B cell (primary cell): Measurements from ENCODE around the gene CNFN. TPM values are rescaled to one million over a fixed set of nuclear protein-coding genes. Genes with fewer than 3 reads are reported as not detected.

ENCODE experiments used
- ATAC-seq: fragments of 200-7000 bp; cut with Tn5 transposase; one replicate; pipeline ENCODE4 v1.10.0; 2021; ENCODE audit warnings: low read depth, mild to moderate bottlenecking, moderate number of reproducible peaks, moderate library complexity
- CTCF ChIA-PET: fragments of 350-600 bp; sonication (Branson Sonifier 250); formaldehyde crosslinking; loops from one replicate; lab custom pipeline; 2021; ENCODE audit warnings: antibody characterized with exemption, inconsistent platforms; lab: Charles Lee
- POLR2A ChIA-PET: fragments of 350-600 bp; sonication (Branson Sonifier 250); formaldehyde crosslinking; loops from one replicate; lab custom pipeline; 2021; ENCODE audit warnings: antibody characterized with exemption; lab: Charles Lee
- DNase-seq: peaks from one replicate; pipeline ENCODE4 v3.0.0; 2013
- H2AFZ ChIP-seq: 2 replicates; pipeline ENCODE4 v1.6.1; 2012; ENCODE audit warnings: mild to moderate bottlenecking, low read depth, low read length; ENCODE audit not compliant: insufficient read depth, poor library complexity, severe bottlenecking
- H3K27ac ChIP-seq, 2 donors: 1 replicate in 1 of 2; 2 replicates in 1 of 2; pipeline ENCODE4 v1.5.1; 2012 to 2013; ENCODE audit warnings: low read length in 2 of 2, mild to moderate bottlenecking in 2 of 2, moderate library complexity in 1 of 2
- H3K27me3 ChIP-seq, 4 experiments: fragments of 200-600 bp in 1 of 4; sonication (generic) in 1 of 4; replicated peaks in 1 of 4; 1 replicate in 2 of 4; 2 replicates in 2 of 4; pipeline versions ENCODE4 v1.6.1 to v1.7.0; 2013 to 2016; ENCODE audit warnings: low read length in 3 of 4, mild to moderate bottlenecking in 2 of 4, mixed read lengths in 1 of 4, moderate library complexity in 1 of 4; ENCODE audit not compliant: insufficient read depth in 4 of 4, control insufficient read depth in 3 of 4; ENCODE audit errors: control extremely low read depth in 1 of 4
- H3K36me3 ChIP-seq, 2 experiments: replicated peaks in 1 of 2; 1 replicate in 1 of 2; 2 replicates in 1 of 2; pipeline versions ENCODE4 v1.6.1 to v1.7.1; 2013; ENCODE audit warnings: low read length in 1 of 2; ENCODE audit not compliant: insufficient read depth in 2 of 2, control insufficient read depth in 1 of 2; ENCODE audit errors: control extremely low read depth in 1 of 2, extremely low read depth in 1 of 2
- H3K4me1 ChIP-seq, 2 donors: fragments of 200-600 bp in 1 of 2; sonication (generic) in 1 of 2; 1 replicate in 1 of 2; 2 replicates in 1 of 2; pipeline versions ENCODE4 v1.5.1 to v1.6.1; 2013 to 2017; ENCODE audit warnings: low read length in 2 of 2; ENCODE audit not compliant: control insufficient read depth in 2 of 2, insufficient read depth in 2 of 2
- H3K4me2 ChIP-seq: replicated peaks from 2 replicates; pipeline ENCODE3; 2012; ENCODE audit warnings: mild to moderate bottlenecking, low read depth, low read length; ENCODE audit not compliant: poor library complexity, severe bottlenecking
- H3K4me3 ChIP-seq, 5 experiments: fragments of 200-600 bp in 1 of 5; sonication (generic) in 1 of 5; 1 replicate in 3 of 5; 2 replicates in 2 of 5; pipeline versions ENCODE4 v1.5.1 to v1.7.0; 2011 to 2016; ENCODE audit warnings: low read length in 4 of 5, mild to moderate bottlenecking in 4 of 5, low read depth in 2 of 5, control low read depth in 1 of 5, moderate library complexity in 1 of 5; ENCODE audit not compliant: insufficient read depth in 1 of 5; ENCODE audit errors: control extremely low read depth in 1 of 5, extremely low read depth in 1 of 5
- H3K79me2 ChIP-seq: fragments of 200-600 bp; sonication (generic); one replicate; pipeline ENCODE4 v1.6.0; 2016; ENCODE audit warnings: low read length; ENCODE audit not compliant: control insufficient read depth, insufficient read depth
- H3K9ac ChIP-seq: fragments of 200-600 bp; sonication (generic); 2 replicates; pipeline ENCODE4 v1.6.1; 2017; ENCODE audit warnings: mild to moderate bottlenecking, low read length, moderate library complexity
- H3K9me3 ChIP-seq, 3 donors: one replicate each; pipeline versions ENCODE4 v1.6.1 to v1.7.1; 2013; ENCODE audit warnings: low read length in 2 of 3; ENCODE audit not compliant: control insufficient read depth in 2 of 3, insufficient read depth in 1 of 3; ENCODE audit errors: control extremely low read depth in 1 of 3
- H4K20me1 ChIP-seq: 2 replicates; pipeline ENCODE4 v1.6.0; 2012; ENCODE audit warnings: mild to moderate bottlenecking, low read length; ENCODE audit not compliant: insufficient read depth, control insufficient read depth, poor library complexity, severe bottlenecking
- H3K27ac Mint-ChIP-seq: one replicate; pipeline ENCODE4 v1.8.0; 2021; ENCODE audit warnings: mixed read lengths
- H3K27me3 Mint-ChIP-seq: one replicate; pipeline ENCODE4 v1.8.0; 2021; ENCODE audit warnings: mixed read lengths
- H3K4me1 Mint-ChIP-seq: one replicate; pipeline ENCODE4 v1.8.0; 2021; ENCODE audit warnings: mixed read lengths
- H3K4me3 Mint-ChIP-seq: one replicate; pipeline ENCODE4 v1.8.0; 2021; ENCODE audit warnings: mixed read lengths
- H3K9me3 Mint-ChIP-seq: one replicate; pipeline ENCODE4 v1.8.0; 2022; ENCODE audit warnings: mixed read lengths; ENCODE audit not compliant: insufficient read depth
- EZH2 ChIP-seq: IDR thresholded peaks from 2 replicates; pipeline ENCODE4 v1.6.1; 2012; ENCODE audit warnings: borderline replicate concordance, low read depth, mild to moderate bottlenecking, moderate library complexity, low read length; ENCODE audit not compliant: insufficient read depth, poor library complexity, severe bottlenecking
- WGBS: methylation state at CpG from one replicate; pipeline ENCODE4 v1.1.5; 2013; ENCODE audit warnings: missing lambda C conversion rate; ENCODE audit not compliant: insufficient coverage; 5-methylcytosine and 5-hydroxymethylcytosine counted together
- intact Hi-C: fragments of 100-400 bp; cut with micrococcal nuclease; formaldehyde crosslinking; loops from one replicate; pipeline ENCODE4 v1.10.0; 2022
- polyA plus RNA-seq: library from polyadenylated mRNA; depleted of rRNA; stranded (reverse); fragments of >200 nt; gene quantifications from 2 replicates; pipeline ENCODE4 v1.2.3, GENCODE V29; 2012
- total RNA-seq, 2 donors: library from RNA; stranded (reverse); fragments of 120-200 nt in 1 of 2; gene quantifications; 1 replicate in 1 of 2; 2 replicates in 1 of 2; pipeline versions ENCODE4 v1.2.3 to v1.2.4, GENCODE V29; 2013 to 2022
- TF ChIP-seq, protein P1 (sequence below): fragments of 200-600 bp; IDR thresholded peaks from one replicate; pipeline ENCODE4 v1.8.0; 2022; ENCODE audit warnings: antibody characterized with exemption, mild to moderate bottlenecking

CNFN gene
- total and polyA plus RNA-seq, 2 donors (not counting 1 experiment from before 2014, with no cell fraction given): 4.1 to 23.2 TPM

DNA sequence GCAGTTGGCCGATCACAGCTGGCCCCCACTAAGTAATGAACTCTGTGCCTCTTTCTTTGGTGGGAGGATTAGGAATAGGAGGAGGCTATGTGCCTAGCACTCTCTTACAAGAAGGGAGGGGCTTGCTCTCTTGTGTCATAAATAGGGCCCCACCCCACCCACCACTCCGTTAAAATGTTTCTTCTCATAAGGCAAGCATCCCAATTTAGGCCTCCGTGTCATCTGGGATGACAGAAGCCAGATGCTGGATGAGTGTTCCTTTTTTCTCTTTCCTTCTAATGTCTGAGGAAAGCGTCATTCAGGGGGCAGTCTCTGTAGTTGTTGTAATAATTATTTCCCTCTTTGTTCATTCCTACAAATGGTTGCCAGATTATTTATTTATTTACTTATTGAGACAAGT is 37.2 kb upstream of the CNFN start, which contains the start of gene LIPE:
LIPE (minus strand) TSS at position 76 of the 400 bp plus-strand sequence. CDS start 239 bp downstream, outside the sequence.
- peaks cover 2% of the 10 kb centered on the region for H4K20me1 ChIP-seq
- H3K9me3 Mint-ChIP-seq: no peaks in the 10 kb centered on the region
- H3K9ac ChIP-seq: no peak within 1 kb of the TSS
- H3K27ac Mint-ChIP-seq: no peak within 1 kb of the TSS
- no peak within 1 kb of the TSS for H3K4me3 Mint-ChIP-seq
- H3K36me3 ChIP-seq: no peaks in the 10 kb centered on the region
- no CpG with 5 or more reads among the region's 4 CpGs for WGBS
- no peak within 1 kb of the TSS for H3K27ac ChIP-seq
- H3K4me1 ChIP-seq: peaks cover 2 to 16% of the 10 kb centered on the region in 2 donors
- peaks cover 19% of the 10 kb centered on the region for H3K4me1 Mint-ChIP-seq
- intact Hi-C loops: no loop called here
- TF ChIP-seq, protein P1, sequence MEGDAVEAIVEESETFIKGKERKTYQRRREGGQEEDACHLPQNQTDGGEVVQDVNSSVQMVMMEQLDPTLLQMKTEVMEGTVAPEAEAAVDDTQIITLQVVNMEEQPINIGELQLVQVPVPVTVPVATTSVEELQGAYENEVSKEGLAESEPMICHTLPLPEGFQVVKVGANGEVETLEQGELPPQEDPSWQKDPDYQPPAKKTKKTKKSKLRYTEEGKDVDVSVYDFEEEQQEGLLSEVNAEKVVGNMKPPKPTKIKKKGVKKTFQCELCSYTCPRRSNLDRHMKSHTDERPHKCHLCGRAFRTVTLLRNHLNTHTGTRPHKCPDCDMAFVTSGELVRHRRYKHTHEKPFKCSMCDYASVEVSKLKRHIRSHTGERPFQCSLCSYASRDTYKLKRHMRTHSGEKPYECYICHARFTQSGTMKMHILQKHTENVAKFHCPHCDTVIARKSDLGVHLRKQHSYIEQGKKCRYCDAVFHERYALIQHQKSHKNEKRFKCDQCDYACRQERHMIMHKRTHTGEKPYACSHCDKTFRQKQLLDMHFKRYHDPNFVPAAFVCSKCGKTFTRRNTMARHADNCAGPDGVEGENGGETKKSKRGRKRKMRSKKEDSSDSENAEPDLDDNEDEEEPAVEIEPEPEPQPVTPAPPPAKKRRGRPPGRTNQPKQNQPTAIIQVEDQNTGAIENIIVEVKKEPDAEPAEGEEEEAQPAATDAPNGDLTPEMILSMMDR: no peak
- TF ChIP-seq EZH2: no peak
- H3K27me3 ChIP-seq: peaks cover 0 to 2% (median 0%) of the 10 kb centered on the region in 4 experiments
- H3K27me3 Mint-ChIP-seq: no peaks in the 10 kb centered on the region
- H3K9me3 ChIP-seq: peaks cover 0 to 5% (median 0%) of the 10 kb centered on the region in 3 donors
- H2AFZ ChIP-seq: no peak within 1 kb of the TSS
- POLR2A ChIA-PET: no interaction called here
- no peak for ATAC-seq
- H3K79me2 ChIP-seq: peaks cover under 1% of the 10 kb centered on the region
- no peak within 1 kb of the TSS for H3K4me3 ChIP-seq
- CTCF ChIA-PET: interaction anchor here (1.1 to 2.3 kb wide), 2 partner anchors 11 to 14 kb away, joined by 4 to 7 read pairs; no protein-coding TSS in a partner anchor
- no peak within 1 kb of the TSS for H3K4me2 ChIP-seq
- DNase-seq: no peak

DNA sequence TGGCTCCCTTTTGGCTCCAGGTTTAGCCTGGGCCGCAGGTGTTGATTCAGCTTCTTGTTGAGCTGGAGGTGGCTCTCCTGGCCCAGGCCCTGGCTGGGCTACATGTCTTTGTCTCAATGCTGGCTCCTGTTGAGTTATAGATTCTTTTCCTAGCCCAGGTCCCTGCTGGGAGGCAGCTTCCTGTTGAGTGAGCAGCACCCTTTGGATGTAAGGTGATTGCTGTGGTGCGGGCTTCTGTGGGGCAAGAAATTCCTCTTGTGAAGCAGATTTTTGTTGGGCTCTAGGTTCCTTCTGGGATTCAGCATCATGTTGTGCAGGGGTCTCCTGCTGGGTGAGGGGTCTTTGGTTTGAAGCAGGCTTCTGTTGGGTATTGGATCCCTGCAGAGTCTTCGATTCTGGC is 36.5 kb upstream of the CNFN start:
- Histone ChIP-seq H3K4me1 (peaks cover 9 to 22% of the 10 kb centered on the region in 2 donors), H4K20me1 (peaks cover 9% of the 10 kb centered on the region), H3K4me2 (no peak overlapping the region), H3K79me2 (peaks cover 7% of the 10 kb centered on the region), H3K9ac (no peak overlapping the region), H3K27me3 (peaks cover 0 to 2% (median 0%) of the 10 kb centered on the region in 4 experiments), H3K27ac (no peak overlapping the region), H3K4me3 (no peak overlapping the region), H3K36me3 (peaks cover 0 to 4% of the 10 kb centered on the region in 2 experiments), H2AFZ (no peak overlapping the region), H3K9me3 (peaks cover 0 to 5% (median 0%) of the 10 kb centered on the region in 3 donors)
- POLR2A ChIA-PET: no interaction called here
- peaks cover 26% of the 10 kb centered on the region for H3K4me1 Mint-ChIP-seq
- ATAC-seq (no peak), DNase-seq (no peak)
- H3K9me3 Mint-ChIP-seq: no peaks in the 10 kb centered on the region
- CTCF ChIA-PET: interaction anchor here (1.0 to 4.1 kb wide), 4 partner anchors 8 to 23 kb away, joined by 3 to 25 read pairs (median 4); no protein-coding TSS in a partner anchor
- TF ChIP-seq, protein P1: no peak
- TF ChIP-seq EZH2: no peak
- H3K4me3 Mint-ChIP-seq: no peak overlapping the region
- H3K27me3 Mint-ChIP-seq: no peaks in the 10 kb centered on the region
- 96% methylated on average over 3 of the region's 3 CpGs for WGBS
- intact Hi-C loops: no loop called here
- no peak overlapping the region for H3K27ac Mint-ChIP-seq
